Measurements from ENCODE around the gene IL17RA. TPM values are rescaled to one million over a fixed set of nuclear protein-coding genes. Genes with fewer than 3 reads are reported as not detected.

IL17RA gene
- total and polyA plus RNA-seq, 2 experiments from 2014 or later: 3.3 to 4.7 TPM

DNA sequence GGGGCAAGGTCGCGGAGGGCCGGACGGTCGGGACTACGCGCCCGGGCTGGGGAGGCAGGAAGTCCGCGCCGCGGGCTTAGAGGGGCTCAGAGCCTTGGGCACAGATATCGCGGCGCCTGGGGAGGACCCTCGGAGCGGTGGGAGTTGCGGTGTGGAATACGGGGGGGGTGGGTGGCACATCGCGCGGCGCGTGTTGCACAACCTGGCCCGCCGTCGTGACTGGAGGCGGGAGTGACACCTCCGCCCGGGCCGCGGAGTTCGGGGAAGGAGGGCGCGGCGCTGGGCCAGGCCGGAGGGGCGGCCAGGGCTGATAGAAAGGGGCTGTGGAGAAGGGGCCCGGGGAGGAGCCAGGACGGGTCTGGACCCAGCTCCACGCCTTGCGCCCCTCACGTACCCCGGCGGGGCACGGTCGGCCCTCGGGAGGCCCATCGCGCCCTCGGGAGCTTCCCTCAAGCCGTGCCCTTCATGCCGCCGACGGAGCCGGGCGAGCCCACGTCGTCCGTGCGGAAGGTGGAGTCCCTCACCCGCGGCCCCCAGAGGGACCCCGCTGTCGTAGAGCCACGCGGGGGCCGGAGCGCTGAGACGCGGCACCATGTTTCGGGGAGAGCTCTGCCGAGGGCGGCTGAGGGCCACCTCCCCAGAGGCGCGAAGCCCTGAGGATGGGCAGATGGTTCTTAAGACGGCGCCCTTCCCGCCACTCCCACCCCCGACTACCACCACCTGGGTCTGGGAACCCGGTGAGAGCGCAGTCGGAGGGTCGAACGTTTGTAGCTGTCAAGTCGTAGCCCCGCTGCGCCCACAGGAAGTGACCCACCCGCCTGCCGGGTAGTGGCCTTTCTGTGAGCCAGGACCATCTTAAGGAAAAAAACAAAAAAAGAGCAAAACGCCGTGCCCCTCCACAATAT, 729 bp downstream of the IL17RA start:
- TF ChIP-seq, protein P1, sequence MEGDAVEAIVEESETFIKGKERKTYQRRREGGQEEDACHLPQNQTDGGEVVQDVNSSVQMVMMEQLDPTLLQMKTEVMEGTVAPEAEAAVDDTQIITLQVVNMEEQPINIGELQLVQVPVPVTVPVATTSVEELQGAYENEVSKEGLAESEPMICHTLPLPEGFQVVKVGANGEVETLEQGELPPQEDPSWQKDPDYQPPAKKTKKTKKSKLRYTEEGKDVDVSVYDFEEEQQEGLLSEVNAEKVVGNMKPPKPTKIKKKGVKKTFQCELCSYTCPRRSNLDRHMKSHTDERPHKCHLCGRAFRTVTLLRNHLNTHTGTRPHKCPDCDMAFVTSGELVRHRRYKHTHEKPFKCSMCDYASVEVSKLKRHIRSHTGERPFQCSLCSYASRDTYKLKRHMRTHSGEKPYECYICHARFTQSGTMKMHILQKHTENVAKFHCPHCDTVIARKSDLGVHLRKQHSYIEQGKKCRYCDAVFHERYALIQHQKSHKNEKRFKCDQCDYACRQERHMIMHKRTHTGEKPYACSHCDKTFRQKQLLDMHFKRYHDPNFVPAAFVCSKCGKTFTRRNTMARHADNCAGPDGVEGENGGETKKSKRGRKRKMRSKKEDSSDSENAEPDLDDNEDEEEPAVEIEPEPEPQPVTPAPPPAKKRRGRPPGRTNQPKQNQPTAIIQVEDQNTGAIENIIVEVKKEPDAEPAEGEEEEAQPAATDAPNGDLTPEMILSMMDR (IDR thresholded peaks at IDR 0.05; ENCODE audit: low read depth, low read length): no peak
- no peaks in the 10 kb centered on the region for H3K36me3 ChIP-seq
- no peak overlapping the region for H3K27ac ChIP-seq
- peak overlapping the region; percentile 70 for H3K4me3 ChIP-seq
- H3K4me1 ChIP-seq (ENCODE audit: low read depth): no peaks in the 10 kb centered on the region
- H3K9me3 ChIP-seq (ENCODE audit: low read depth): no peaks in the 10 kb centered on the region
- no peak for DNase-seq (ENCODE audit: low read depth in 1 of 2, low spot score in 1 of 2)
- peaks cover 32% of the 10 kb centered on the region for H3K27me3 ChIP-seq

DNA sequence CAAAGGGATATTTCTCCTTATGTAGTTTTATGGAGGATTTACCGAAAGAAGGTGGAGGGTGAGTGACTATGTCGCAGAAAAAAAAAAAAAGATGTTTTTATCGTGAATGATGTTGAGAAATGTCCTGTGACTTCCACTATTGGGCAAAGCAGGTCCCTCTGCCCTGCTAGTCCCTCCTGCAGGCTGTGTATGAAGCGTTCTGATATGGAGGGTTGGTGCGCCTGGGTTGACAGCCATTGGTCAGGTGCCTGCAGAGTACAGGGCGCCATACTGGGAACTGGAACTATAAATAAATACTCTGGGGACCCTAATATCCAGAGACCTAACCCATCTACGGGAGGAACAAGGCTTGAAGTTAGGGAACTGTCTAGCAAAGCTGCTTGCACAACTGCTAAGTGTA, 1.5 kb downstream of the IL17RA start:
- no peaks in the 10 kb centered on the region for H3K36me3 ChIP-seq
- no peaks in the 10 kb centered on the region for H3K4me1 ChIP-seq (ENCODE audit: low read depth)
- H3K4me3 ChIP-seq: no peak overlapping the region
- no peaks in the 10 kb centered on the region for H3K9me3 ChIP-seq (ENCODE audit: low read depth)
- TF ChIP-seq, protein P1 (IDR thresholded peaks at IDR 0.05; ENCODE audit: low read depth, low read length): no peak
- no peak for DNase-seq (ENCODE audit: low read depth in 1 of 2, low spot score in 1 of 2)
- peaks cover 32% of the 10 kb centered on the region for H3K27me3 ChIP-seq
- H3K27ac ChIP-seq: no peak overlapping the region

DNA sequence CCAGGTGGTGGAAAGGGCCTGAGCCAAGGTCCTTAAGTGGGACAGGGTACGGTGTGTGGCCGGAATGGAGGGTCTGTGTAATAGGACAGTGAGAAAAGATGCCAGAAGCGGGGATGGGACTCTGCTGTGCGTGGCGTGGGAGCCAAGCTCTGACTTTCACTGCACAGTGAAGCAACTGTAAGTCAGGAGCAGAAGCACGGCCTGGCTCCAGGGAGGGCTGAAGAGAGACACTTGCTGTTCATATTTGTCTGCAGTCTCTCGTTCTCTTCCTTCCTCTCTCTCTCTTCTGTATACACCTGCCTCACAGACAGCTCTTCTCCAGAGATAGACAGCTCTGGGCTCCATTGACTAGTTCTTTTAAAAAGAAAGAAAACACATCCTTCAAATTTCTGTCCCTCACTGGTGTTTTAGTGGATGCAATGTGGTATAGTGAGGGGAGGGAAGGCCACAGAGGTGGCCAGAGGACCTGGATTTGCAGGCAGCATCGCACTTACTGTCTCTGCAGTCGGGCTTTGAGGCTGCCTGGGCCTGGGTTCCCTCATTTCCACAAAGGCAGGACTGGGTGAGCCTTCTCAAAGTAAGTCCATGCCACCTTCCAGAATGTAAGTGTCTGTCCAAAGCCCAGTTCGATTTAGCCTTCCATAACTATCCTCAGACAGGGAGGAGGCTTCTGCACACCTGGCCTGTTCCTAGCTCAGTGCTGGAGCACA, 2.1 kb downstream of the IL17RA start:
- Histone ChIP-seq H3K9me3 (ENCODE audit: low read depth) (no peaks in the 10 kb centered on the region), H3K4me1 (ENCODE audit: low read depth) (no peaks in the 10 kb centered on the region), H3K4me3 (no peak overlapping the region), H3K27me3 (peaks cover 32% of the 10 kb centered on the region), H3K36me3 (no peaks in the 10 kb centered on the region), H3K27ac (no peak overlapping the region)
- TF ChIP-seq, protein P1 (IDR thresholded peaks at IDR 0.05; ENCODE audit: low read depth, low read length): no peak
- no peak for DNase-seq (ENCODE audit: low read depth in 1 of 2, low spot score in 1 of 2)

DNA sequence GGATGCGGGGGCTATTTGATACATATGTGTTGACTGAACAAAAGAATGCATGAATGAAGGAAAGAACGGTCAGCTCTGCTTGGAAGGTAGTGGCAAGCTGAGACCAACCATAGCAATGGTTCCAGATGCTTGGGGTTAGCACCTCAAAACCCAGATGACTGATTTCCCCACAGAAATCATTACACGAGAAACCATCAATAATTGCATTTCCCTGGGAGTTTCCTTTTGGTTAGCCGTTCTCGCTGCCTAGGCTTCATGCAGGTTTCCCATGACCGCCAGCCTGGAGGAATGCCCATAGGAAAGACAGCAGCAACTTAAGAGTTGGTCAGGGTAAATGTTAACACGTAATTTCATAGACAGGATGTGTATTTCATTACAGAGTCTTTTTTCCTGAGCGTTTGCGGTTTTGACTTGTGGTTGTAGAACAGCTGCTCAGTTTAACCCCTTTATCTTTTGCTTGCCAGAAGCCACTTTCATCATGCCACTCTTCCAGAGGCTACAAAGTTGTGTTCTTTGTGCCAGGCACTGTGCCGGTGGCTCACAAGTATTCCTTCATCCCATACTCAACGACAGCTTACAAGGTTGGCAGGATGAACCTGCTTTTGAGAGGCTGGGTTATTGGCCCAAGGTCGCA, 2.8 kb downstream of the IL17RA start:
- H3K27me3 ChIP-seq: peaks cover 32% of the 10 kb centered on the region
- no peak overlapping the region for H3K4me3 ChIP-seq
- TF ChIP-seq, protein P1 (IDR thresholded peaks at IDR 0.05; ENCODE audit: low read depth, low read length): no peak
- peak in 1 of 2 donors; percentile 83 for DNase-seq (ENCODE audit: low read depth in 1 of 2, low spot score in 1 of 2)
- no peaks in the 10 kb centered on the region for H3K9me3 ChIP-seq (ENCODE audit: low read depth)
- no peaks in the 10 kb centered on the region for H3K4me1 ChIP-seq (ENCODE audit: low read depth)
- no peaks in the 10 kb centered on the region for H3K36me3 ChIP-seq
- no peak overlapping the region for H3K27ac ChIP-seq

DNA sequence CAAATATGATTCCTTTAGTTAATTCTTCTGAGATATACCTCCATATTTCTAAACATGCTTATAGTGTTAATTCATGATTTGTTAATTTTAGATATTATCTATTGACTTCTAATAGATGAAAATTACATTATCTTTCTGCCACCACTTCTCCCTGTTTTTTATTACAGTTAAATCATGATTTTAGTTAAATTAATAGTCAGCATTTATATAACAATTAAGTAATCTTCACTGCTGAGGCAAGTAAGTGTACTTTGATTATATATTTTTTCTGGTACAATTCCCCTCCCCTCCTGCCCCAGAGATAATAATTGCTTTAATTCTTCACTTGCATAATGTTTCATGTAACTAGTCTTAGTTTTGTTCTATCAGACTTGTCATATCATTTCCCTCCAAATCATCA, 5.8 kb downstream of the IL17RA start:
- no peaks in the 10 kb centered on the region for H3K36me3 ChIP-seq
- TF ChIP-seq, protein P1 (IDR thresholded peaks at IDR 0.05; ENCODE audit: low read depth, low read length): no peak
- no peaks in the 10 kb centered on the region for H3K4me1 ChIP-seq (ENCODE audit: low read depth)
- H3K27ac ChIP-seq: no peak overlapping the region
- H3K4me3 ChIP-seq: no peak overlapping the region
- peaks cover 25% of the 10 kb centered on the region for H3K27me3 ChIP-seq
- no peak for DNase-seq (ENCODE audit: low read depth in 1 of 2, low spot score in 1 of 2)
- H3K9me3 ChIP-seq (ENCODE audit: low read depth): no peaks in the 10 kb centered on the region
